Osteoblast (primary cell): Measurements from ENCODE around the gene ZFHX2. TPM values are rescaled to one million over a fixed set of nuclear protein-coding genes. Genes with fewer than 3 reads are reported as not detected.

Experiments used
- DNase-seq: peaks from one replicate; pipeline ENCODE4 v3.0.0; 2011; ENCODE audit warnings: low spot score, mixed read lengths; ENCODE audit not compliant: insufficient read length; ENCODE audit errors: missing footprints
- H2AFZ ChIP-seq: 2 replicates; pipeline ENCODE4 v1.6.0; 2011; ENCODE audit warnings: mild to moderate bottlenecking, low read length
- H3K27ac ChIP-seq: 2 replicates; pipeline ENCODE4 v1.5.1; 2011; ENCODE audit warnings: mild to moderate bottlenecking, low read depth, low read length, moderate library complexity
- H3K27me3 ChIP-seq: 2 replicates; pipeline ENCODE4 v1.6.0; 2012; ENCODE audit warnings: mild to moderate bottlenecking, control low read depth, inconsistent platforms, low read length, moderate library complexity; ENCODE audit not compliant: insufficient read depth
- H3K36me3 ChIP-seq: 2 replicates; pipeline ENCODE4 v1.5.1; 2011; ENCODE audit warnings: mild to moderate bottlenecking, low read length, control low read depth, moderate library complexity; ENCODE audit not compliant: insufficient read depth
- H3K4me1 ChIP-seq: 2 replicates; pipeline ENCODE4 v1.5.1; 2011; ENCODE audit warnings: mild to moderate bottlenecking, low read length, control low read depth, moderate library complexity; ENCODE audit not compliant: insufficient read depth
- H3K4me2 ChIP-seq: 2 replicates; pipeline ENCODE4 v1.6.0; 2011; ENCODE audit warnings: mild to moderate bottlenecking, low read length; ENCODE audit not compliant: insufficient read depth
- H3K4me3 ChIP-seq: fragments of 200-600 bp; sonication (generic); 3 replicates; pipeline ENCODE4 v1.5.1; 2012; ENCODE audit warnings: mild to moderate bottlenecking, low read length, inconsistent platforms; ENCODE audit not compliant: insufficient read depth
- H3K79me2 ChIP-seq: 2 replicates; pipeline ENCODE4 v1.6.0; 2012; ENCODE audit warnings: mild to moderate bottlenecking, low read length, control low read depth, inconsistent platforms; ENCODE audit not compliant: insufficient read depth
- H3K9me3 ChIP-seq: 2 replicates; pipeline ENCODE4 v1.5.1; 2011; ENCODE audit warnings: low read depth, low read length, control low read depth
- H4K20me1 ChIP-seq: 2 replicates; pipeline ENCODE4 v1.6.0; 2012; ENCODE audit warnings: mild to moderate bottlenecking, low read length, control low read depth; ENCODE audit not compliant: insufficient read depth
- total RNA-seq: library from RNA; depleted of rRNA; stranded (reverse); fragments of >200 nt; gene quantifications from 2 replicates; pipeline ENCODE4 v1.2.3, GENCODE V29; 2012
- TF ChIP-seq, protein P1 (sequence below): IDR thresholded peaks from 2 replicates; pipeline ENCODE4 v1.5.1; 2011; ENCODE audit warnings: mild to moderate bottlenecking, low read depth, low read length, moderate library complexity; ENCODE audit errors: extremely low read depth

Gene ZFHX2
- total RNA-seq, 1 donor: 0.72 TPM

GRCh38 chr14:23524954-23525353 lies 26.6 kb downstream of the ZFHX2 start:
- Histone ChIP-seq H3K4me2 (no peak overlapping the region), H3K4me1 (no peaks in the 10 kb centered on the region), H4K20me1 (no peaks in the 10 kb centered on the region), H3K4me3 (no peak overlapping the region), H3K79me2 (no peaks in the 10 kb centered on the region), H3K9me3 (no peaks in the 10 kb centered on the region), H3K27ac (no peak overlapping the region), H3K27me3 (no peaks in the 10 kb centered on the region), H2AFZ (no peak overlapping the region), H3K36me3 (peaks cover 3% of the 10 kb centered on the region)
- peak; percentile 45 for DNase-seq
- TF ChIP-seq, protein P1, sequence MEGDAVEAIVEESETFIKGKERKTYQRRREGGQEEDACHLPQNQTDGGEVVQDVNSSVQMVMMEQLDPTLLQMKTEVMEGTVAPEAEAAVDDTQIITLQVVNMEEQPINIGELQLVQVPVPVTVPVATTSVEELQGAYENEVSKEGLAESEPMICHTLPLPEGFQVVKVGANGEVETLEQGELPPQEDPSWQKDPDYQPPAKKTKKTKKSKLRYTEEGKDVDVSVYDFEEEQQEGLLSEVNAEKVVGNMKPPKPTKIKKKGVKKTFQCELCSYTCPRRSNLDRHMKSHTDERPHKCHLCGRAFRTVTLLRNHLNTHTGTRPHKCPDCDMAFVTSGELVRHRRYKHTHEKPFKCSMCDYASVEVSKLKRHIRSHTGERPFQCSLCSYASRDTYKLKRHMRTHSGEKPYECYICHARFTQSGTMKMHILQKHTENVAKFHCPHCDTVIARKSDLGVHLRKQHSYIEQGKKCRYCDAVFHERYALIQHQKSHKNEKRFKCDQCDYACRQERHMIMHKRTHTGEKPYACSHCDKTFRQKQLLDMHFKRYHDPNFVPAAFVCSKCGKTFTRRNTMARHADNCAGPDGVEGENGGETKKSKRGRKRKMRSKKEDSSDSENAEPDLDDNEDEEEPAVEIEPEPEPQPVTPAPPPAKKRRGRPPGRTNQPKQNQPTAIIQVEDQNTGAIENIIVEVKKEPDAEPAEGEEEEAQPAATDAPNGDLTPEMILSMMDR: no peak

- no peaks in the 10 kb centered on the region for H3K9me3 ChIP-seq
- H4K20me1 ChIP-seq: no peaks in the 10 kb centered on the region
- H3K27me3 ChIP-seq: no peaks in the 10 kb centered on the region
- H3K4me1 ChIP-seq: no peaks in the 10 kb centered on the region
- no peak overlapping the region for H3K27ac ChIP-seq
- H3K36me3 ChIP-seq: peaks cover 3% of the 10 kb centered on the region
- H3K4me3 ChIP-seq: no peak overlapping the region
- H3K4me2 ChIP-seq: no peak overlapping the region
- no peak overlapping the region for H2AFZ ChIP-seq
- no peaks in the 10 kb centered on the region for H3K79me2 ChIP-seq
- peak; percentile 79 for DNase-seq
- TF ChIP-seq, protein P1: no peak
Observed at GRCh38 chr14:23523229-23524016, 28.1 kb downstream of the ZFHX2 start.

DNA sequence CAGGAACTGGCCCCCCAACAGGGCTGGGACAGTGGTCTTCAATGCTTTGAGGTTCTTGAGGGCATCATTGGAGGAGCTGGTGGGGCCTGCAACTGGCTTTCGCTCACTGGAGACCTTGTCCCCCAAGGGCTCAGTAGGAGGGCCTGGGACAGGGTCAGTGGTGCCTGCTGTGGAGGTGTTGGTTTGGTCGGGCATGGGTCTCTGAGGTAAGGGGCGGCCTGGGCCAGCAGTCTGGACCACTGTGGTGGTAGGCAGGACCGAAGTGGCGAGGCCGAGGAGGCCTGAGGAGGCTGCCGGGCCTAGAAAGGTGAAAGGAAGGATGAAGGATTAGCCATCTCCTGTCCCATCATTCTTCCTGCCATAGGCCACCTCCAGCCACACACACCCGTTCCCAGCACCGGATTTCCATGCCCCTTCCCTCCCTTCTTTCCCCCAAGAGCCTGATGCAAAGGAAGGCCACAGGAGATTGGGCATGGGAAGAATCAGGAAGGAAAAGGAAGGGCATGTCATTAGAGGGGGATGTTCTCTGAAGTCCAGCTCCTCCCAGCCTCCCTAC lies 28.8 kb downstream of the ZFHX2 start:
- Histone ChIP-seq H3K4me2 (no peak overlapping the region), H3K4me3 (no peak overlapping the region), H3K27me3 (no peaks in the 10 kb centered on the region), H4K20me1 (no peaks in the 10 kb centered on the region), H3K9me3 (no peaks in the 10 kb centered on the region), H2AFZ (no peak overlapping the region), H3K27ac (no peak overlapping the region), H3K36me3 (no peaks in the 10 kb centered on the region), H3K4me1 (no peaks in the 10 kb centered on the region), H3K79me2 (no peaks in the 10 kb centered on the region)
- DNase-seq: peak; percentile 65
- TF ChIP-seq, protein P1: no peak

DNA sequence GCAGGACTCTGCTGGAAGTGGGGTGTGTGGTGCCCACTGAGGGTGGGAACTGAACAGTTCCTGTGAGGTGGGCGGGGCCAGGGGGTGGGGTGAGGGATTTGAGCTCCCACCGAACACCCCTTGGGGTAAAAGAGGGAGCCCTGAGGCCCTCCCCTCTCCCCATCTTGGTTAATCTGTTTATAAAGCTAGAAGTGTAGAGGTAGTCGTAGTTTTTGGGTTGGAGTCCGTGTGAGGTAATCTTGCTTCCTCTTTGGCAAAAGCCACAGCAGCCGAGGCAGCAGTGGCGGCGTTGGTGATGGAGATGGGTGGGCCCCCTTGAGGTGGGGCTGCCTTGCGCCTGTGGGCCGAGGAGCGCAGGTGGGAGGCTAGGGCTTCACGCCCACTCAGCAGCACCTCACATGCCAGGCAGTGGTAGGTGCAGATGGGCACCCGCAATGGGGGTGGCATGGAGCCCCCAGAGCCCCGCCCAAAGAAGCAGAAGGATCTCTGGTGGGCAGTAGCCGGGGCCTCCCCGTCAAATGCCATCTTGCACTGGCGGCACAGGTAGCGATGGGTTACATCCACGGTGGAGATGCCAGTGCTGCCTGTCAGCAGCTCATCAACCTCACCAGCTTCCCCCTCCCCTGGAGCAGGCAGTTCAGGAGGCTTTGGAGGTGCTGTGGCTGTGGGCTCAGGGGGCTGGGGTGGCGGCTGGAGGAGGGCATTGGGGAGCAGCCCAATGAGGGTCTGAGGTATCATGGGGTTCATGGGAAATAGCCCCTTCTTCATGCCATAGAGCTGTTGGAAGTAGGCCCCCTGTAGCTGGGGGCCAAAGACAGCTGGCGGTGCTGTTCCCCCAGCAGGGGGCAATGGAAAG lies 29.6 kb downstream of the ZFHX2 start:
- Histone ChIP-seq H2AFZ (no peak overlapping the region), H3K4me1 (no peaks in the 10 kb centered on the region), H3K9me3 (no peaks in the 10 kb centered on the region), H3K4me3 (no peak overlapping the region), H3K27ac (no peak overlapping the region), H4K20me1 (no peaks in the 10 kb centered on the region), H3K27me3 (no peaks in the 10 kb centered on the region), H3K79me2 (no peaks in the 10 kb centered on the region), H3K36me3 (no peaks in the 10 kb centered on the region), H3K4me2 (no peak overlapping the region)
- DNase-seq: peak; percentile 62
- TF ChIP-seq, protein P1: no peak
